ENCODE measurements around the gene IGBP1.

GRCh38 chrX:70172964-70173363, 39.7 kb downstream of the IGBP1 start:
- TF ChIP-seq CTCF (conservative IDR thresholded peaks at IDR 0.05; ENCODE audit: low read length) (no peak), EZH2phosphoT487 (IDR thresholded peaks at IDR 0.05; ENCODE audit: borderline replicate concordance) (no peak)
